Measurements from ENCODE around the gene PPIAL4G.
"Not testable (repeated sequence)": the region's sequence is repeated elsewhere in the genome, so short reads cannot be mapped to it uniquely, and the experiment has no call there.

Gene PPIAL4G

GRCh38 chr1:148483029-148483428 lies at the start of gene PPIAL4G:
Gene PPIAL4G, minus strand, starts transcription at chr1:148483302. Its CDS starts 50 bp downstream, at chr1:148483252.
- H3K9me3 ChIP-seq (ENCODE audit: control insufficient read depth, insufficient read depth, low read length); H3K27me3 ChIP-seq (ENCODE audit: control insufficient read depth, insufficient read depth, low read length); H3K36me3 ChIP-seq (ENCODE audit: control insufficient read depth, insufficient read depth, low read length); H3K9ac ChIP-seq (ENCODE audit: low read depth, low read length); H3K4me1 ChIP-seq (ENCODE audit: control insufficient read depth, insufficient read depth, low read length); H3K4me3 ChIP-seq (ENCODE audit: low read depth, low read length): not testable (repeated sequence)

- not testable (repeated sequence) for H3K27me3 ChIP-seq (ENCODE audit: control insufficient read depth, insufficient read depth, low read length); H3K4me1 ChIP-seq (ENCODE audit: control insufficient read depth, insufficient read depth, low read length); H3K36me3 ChIP-seq (ENCODE audit: control insufficient read depth, insufficient read depth, low read length); H3K9me3 ChIP-seq (ENCODE audit: control insufficient read depth, insufficient read depth, low read length); H3K4me3 ChIP-seq (ENCODE audit: low read depth, low read length); H3K9ac ChIP-seq (ENCODE audit: low read depth, low read length)
Measured at GRCh38 chr1:148532158-148532557, 49.1 kb upstream of the PPIAL4G start.

- not testable (repeated sequence) for H3K36me3 ChIP-seq (ENCODE audit: control insufficient read depth, insufficient read depth, low read length); H3K4me3 ChIP-seq (ENCODE audit: low read depth, low read length); H3K9ac ChIP-seq (ENCODE audit: low read depth, low read length); H3K9me3 ChIP-seq (ENCODE audit: control insufficient read depth, insufficient read depth, low read length); H3K4me1 ChIP-seq (ENCODE audit: control insufficient read depth, insufficient read depth, low read length); H3K27me3 ChIP-seq (ENCODE audit: control insufficient read depth, insufficient read depth, low read length)
Measured at GRCh38 chr1:148529101-148529567, 46.0 kb upstream of the PPIAL4G start.

GRCh38 chr1:148528591-148528990 lies 45.5 kb upstream of the PPIAL4G start:
- not testable (repeated sequence) for H3K9me3 ChIP-seq (ENCODE audit: control insufficient read depth, insufficient read depth, low read length); H3K4me1 ChIP-seq (ENCODE audit: control insufficient read depth, insufficient read depth, low read length); H3K4me3 ChIP-seq (ENCODE audit: low read depth, low read length); H3K27me3 ChIP-seq (ENCODE audit: control insufficient read depth, insufficient read depth, low read length); H3K9ac ChIP-seq (ENCODE audit: low read depth, low read length); H3K36me3 ChIP-seq (ENCODE audit: control insufficient read depth, insufficient read depth, low read length)

GRCh38 chr1:148526587-148526986 lies 43.5 kb upstream of the PPIAL4G start:
- H3K36me3 ChIP-seq (ENCODE audit: control insufficient read depth, insufficient read depth, low read length); H3K4me1 ChIP-seq (ENCODE audit: control insufficient read depth, insufficient read depth, low read length); H3K27me3 ChIP-seq (ENCODE audit: control insufficient read depth, insufficient read depth, low read length); H3K9me3 ChIP-seq (ENCODE audit: control insufficient read depth, insufficient read depth, low read length); H3K4me3 ChIP-seq (ENCODE audit: low read depth, low read length); H3K9ac ChIP-seq (ENCODE audit: low read depth, low read length): not testable (repeated sequence)

- H3K9ac ChIP-seq (ENCODE audit: low read depth, low read length); H3K4me1 ChIP-seq (ENCODE audit: control insufficient read depth, insufficient read depth, low read length); H3K4me3 ChIP-seq (ENCODE audit: low read depth, low read length): not testable (repeated sequence)
Measured at GRCh38 chr1:148523205-148524144, 40.4 kb upstream of the PPIAL4G start.

GRCh38 chr1:148522561-148523204 lies 39.6 kb upstream of the PPIAL4G start:
- H3K9ac ChIP-seq (ENCODE audit: low read depth, low read length); H3K27me3 ChIP-seq (ENCODE audit: control insufficient read depth, insufficient read depth, low read length); H3K4me3 ChIP-seq (ENCODE audit: low read depth, low read length); H3K9me3 ChIP-seq (ENCODE audit: control insufficient read depth, insufficient read depth, low read length); H3K36me3 ChIP-seq (ENCODE audit: control insufficient read depth, insufficient read depth, low read length); H3K4me1 ChIP-seq (ENCODE audit: control insufficient read depth, insufficient read depth, low read length): not testable (repeated sequence)

More at GRCh38 chr1:148523205-148524144, 40.4 kb upstream of the PPIAL4G start:
- not testable (repeated sequence) for H3K27me3 ChIP-seq (ENCODE audit: control insufficient read depth, insufficient read depth, low read length); H3K9me3 ChIP-seq (ENCODE audit: control insufficient read depth, insufficient read depth, low read length); H3K36me3 ChIP-seq (ENCODE audit: control insufficient read depth, insufficient read depth, low read length)

GRCh38 chr1:148522072-148522471 lies 39.0 kb upstream of the PPIAL4G start:
- H3K27me3 ChIP-seq (ENCODE audit: control insufficient read depth, insufficient read depth, low read length); H3K9ac ChIP-seq (ENCODE audit: low read depth, low read length); H3K9me3 ChIP-seq (ENCODE audit: control insufficient read depth, insufficient read depth, low read length); H3K4me1 ChIP-seq (ENCODE audit: control insufficient read depth, insufficient read depth, low read length); H3K36me3 ChIP-seq (ENCODE audit: control insufficient read depth, insufficient read depth, low read length); H3K4me3 ChIP-seq (ENCODE audit: low read depth, low read length): not testable (repeated sequence)

GRCh38 chr1:148514310-148514709 lies 31.2 kb upstream of the PPIAL4G start:
- H3K9ac ChIP-seq (ENCODE audit: low read depth, low read length); H3K9me3 ChIP-seq (ENCODE audit: control insufficient read depth, insufficient read depth, low read length): not testable (repeated sequence)

GRCh38 chr1:148512571-148513184 lies 29.6 kb upstream of the PPIAL4G start:
- not testable (repeated sequence) for H3K4me1 ChIP-seq (ENCODE audit: control insufficient read depth, insufficient read depth, low read length); H3K9ac ChIP-seq (ENCODE audit: low read depth, low read length); H3K36me3 ChIP-seq (ENCODE audit: control insufficient read depth, insufficient read depth, low read length); H3K4me3 ChIP-seq (ENCODE audit: low read depth, low read length); H3K27me3 ChIP-seq (ENCODE audit: control insufficient read depth, insufficient read depth, low read length); H3K9me3 ChIP-seq (ENCODE audit: control insufficient read depth, insufficient read depth, low read length)

More at GRCh38 chr1:148514310-148514709, 31.2 kb upstream of the PPIAL4G start:
- not testable (repeated sequence) for H3K4me1 ChIP-seq (ENCODE audit: control insufficient read depth, insufficient read depth, low read length); H3K36me3 ChIP-seq (ENCODE audit: control insufficient read depth, insufficient read depth, low read length); H3K4me3 ChIP-seq (ENCODE audit: low read depth, low read length); H3K27me3 ChIP-seq (ENCODE audit: control insufficient read depth, insufficient read depth, low read length)

GRCh38 chr1:148493933-148494332 lies 10.8 kb upstream of the PPIAL4G start:
- not testable (repeated sequence) for H3K36me3 ChIP-seq (ENCODE audit: control insufficient read depth, insufficient read depth, low read length); H3K4me1 ChIP-seq (ENCODE audit: control insufficient read depth, insufficient read depth, low read length); H3K4me3 ChIP-seq (ENCODE audit: low read depth, low read length); H3K9ac ChIP-seq (ENCODE audit: low read depth, low read length); H3K27me3 ChIP-seq (ENCODE audit: control insufficient read depth, insufficient read depth, low read length); H3K9me3 ChIP-seq (ENCODE audit: control insufficient read depth, insufficient read depth, low read length)

- not testable (repeated sequence) for H3K4me3 ChIP-seq (ENCODE audit: low read depth, low read length); H3K9ac ChIP-seq (ENCODE audit: low read depth, low read length); H3K4me1 ChIP-seq (ENCODE audit: control insufficient read depth, insufficient read depth, low read length); H3K36me3 ChIP-seq (ENCODE audit: control insufficient read depth, insufficient read depth, low read length); H3K27me3 ChIP-seq (ENCODE audit: control insufficient read depth, insufficient read depth, low read length); H3K9me3 ChIP-seq (ENCODE audit: control insufficient read depth, insufficient read depth, low read length)
Measured at GRCh38 chr1:148481134-148481533, 2.0 kb downstream of the PPIAL4G start.
